Astrocyte (in vitro differentiated cells and primary cell): ENCODE results near the gene DMKN. TPM values are rescaled to one million over a fixed set of nuclear protein-coding genes. Genes with fewer than 3 reads are reported as not detected.

ENCODE experiments used
- DNase-seq: peaks from one replicate; pipeline ENCODE4 v3.0.0-alpha.2; 2010; ENCODE audit warnings: low read depth
- FAIRE-seq: peaks from 2 replicates; lab custom pipeline; 2011; peaks lifted over from hg19 to GRCh38; lab: Jason Lieb, UNC
- H2AFZ ChIP-seq: 2 replicates; pipeline ENCODE4 v1.6.0; 2012; ENCODE audit warnings: low read depth, low read length, inconsistent platforms
- H3K27ac ChIP-seq: 2 replicates; pipeline ENCODE4 v1.5.1; 2011; ENCODE audit warnings: low read depth, low read length, inconsistent platforms
- H3K27me3 ChIP-seq: 2 replicates; pipeline ENCODE4 v1.6.0; 2011; ENCODE audit warnings: low read length, inconsistent platforms; ENCODE audit not compliant: insufficient read depth
- H3K36me3 ChIP-seq: 2 replicates; pipeline ENCODE4 v1.5.1; 2011; ENCODE audit warnings: low read length, inconsistent platforms; ENCODE audit not compliant: insufficient read depth
- H3K4me1 ChIP-seq: 2 replicates; pipeline ENCODE4 v1.5.1; 2011; ENCODE audit warnings: low read length, inconsistent platforms; ENCODE audit not compliant: insufficient read depth
- H3K4me2 ChIP-seq: 2 replicates; pipeline ENCODE4 v1.6.0; 2012; ENCODE audit warnings: low read length, inconsistent platforms
- H3K4me3 ChIP-seq: 2 replicates; pipeline ENCODE4 v1.5.1; 2011; ENCODE audit warnings: low read depth, mild to moderate bottlenecking, low read length, inconsistent platforms; ENCODE audit not compliant: insufficient read depth
- H3K79me2 ChIP-seq: 2 replicates; pipeline ENCODE4 v1.6.0; 2012; ENCODE audit warnings: mild to moderate bottlenecking, low read length, inconsistent platforms; ENCODE audit not compliant: insufficient read depth
- H3K9ac ChIP-seq: 2 replicates; pipeline ENCODE4 v1.6.0; 2012; ENCODE audit warnings: mild to moderate bottlenecking, low read length, inconsistent platforms
- H3K9me3 ChIP-seq: 2 replicates; pipeline ENCODE4 v1.5.1; 2012; ENCODE audit warnings: low read depth, mild to moderate bottlenecking, low read length, inconsistent platforms; ENCODE audit not compliant: insufficient read depth
- H4K20me1 ChIP-seq: 2 replicates; pipeline ENCODE4 v1.6.0; 2012; ENCODE audit warnings: low read length, inconsistent platforms; ENCODE audit not compliant: insufficient read depth
- H3K27ac Mint-ChIP-seq: one replicate; pipeline ENCODE4 v1.8.0; 2021; ENCODE audit warnings: mild to moderate bottlenecking, mixed read lengths; ENCODE audit not compliant: unreplicated experiment
- H3K27me3 Mint-ChIP-seq: one replicate; pipeline ENCODE4 v1.8.0; 2021; ENCODE audit warnings: low read depth, mixed read lengths; ENCODE audit not compliant: unreplicated experiment
- H3K36me3 Mint-ChIP-seq: one replicate; pipeline ENCODE4 v1.8.0; 2021; ENCODE audit warnings: low read depth, mixed read lengths; ENCODE audit not compliant: unreplicated experiment
- H3K4me1 Mint-ChIP-seq: one replicate; pipeline ENCODE4 v1.8.0; 2021; ENCODE audit warnings: low read depth, mixed read lengths; ENCODE audit not compliant: unreplicated experiment
- H3K4me3 Mint-ChIP-seq: one replicate; pipeline ENCODE4 v1.8.0; 2021; ENCODE audit warnings: mild to moderate bottlenecking, moderate library complexity, mixed read lengths; ENCODE audit not compliant: unreplicated experiment
- H3K9me3 Mint-ChIP-seq: one replicate; pipeline ENCODE4 v1.8.0; 2021; ENCODE audit warnings: mild to moderate bottlenecking, mixed read lengths; ENCODE audit not compliant: unreplicated experiment
- CTCF ChIP-seq: IDR thresholded peaks from 2 replicates; pipeline ENCODE4 v1.5.1; 2011; ENCODE audit warnings: low read depth, mild to moderate bottlenecking, inconsistent platforms, low read length, moderate library complexity; ENCODE audit not compliant: insufficient read depth
- EZH2 ChIP-seq: IDR thresholded peaks from 2 replicates; pipeline ENCODE4 v1.6.1; 2012; ENCODE audit warnings: mild to moderate bottlenecking, low read length, inconsistent platforms; ENCODE audit not compliant: insufficient read depth
- total RNA-seq: library from RNA; stranded (reverse); gene quantifications from 2 replicates; pipeline ENCODE4 v1.2.1, GENCODE V29; 2021

Gene DMKN
- total RNA-seq, 1 donor from 2014 or later: 56.9 TPM

DNA sequence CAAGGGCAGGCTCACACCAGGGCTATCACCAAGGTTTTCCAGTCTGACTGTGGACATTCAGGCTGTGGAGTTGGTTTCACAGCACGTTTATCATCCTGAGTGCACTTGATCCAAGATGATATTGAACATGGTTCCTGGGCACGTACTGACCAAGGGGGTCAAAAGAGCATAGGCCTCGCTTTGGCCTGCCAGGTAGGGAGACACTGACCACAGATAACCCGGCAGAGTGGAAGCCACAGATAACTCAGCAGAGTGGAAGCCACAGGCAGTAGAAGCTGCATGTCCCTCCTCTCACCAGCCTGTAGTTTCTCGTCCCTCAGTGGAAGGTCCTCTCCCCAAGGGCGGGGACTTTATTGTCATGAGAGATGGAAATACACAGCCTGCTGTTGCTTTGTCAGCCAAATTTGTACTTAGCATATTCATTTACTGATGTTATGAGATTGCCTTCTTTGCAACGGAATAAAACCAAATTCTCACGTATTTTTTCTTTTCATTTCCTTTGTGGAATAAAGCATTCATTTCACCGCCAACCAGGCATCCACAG lies 14.4 kb downstream of the DMKN start:
- H3K4me1 Mint-ChIP-seq: peaks cover 4% of the 10 kb centered on the region
- Histone ChIP-seq H3K9me3 (no peaks in the 10 kb centered on the region), H4K20me1 (no peaks in the 10 kb centered on the region), H3K27ac (no peak overlapping the region), H3K36me3 (no peaks in the 10 kb centered on the region), H3K4me1 (no peaks in the 10 kb centered on the region), H3K27me3 (no peaks in the 10 kb centered on the region), H3K4me3 (no peak overlapping the region), H2AFZ (no peak overlapping the region), H3K9ac (no peak overlapping the region), H3K79me2 (no peaks in the 10 kb centered on the region), H3K4me2 (no peak overlapping the region)
- H3K9me3 Mint-ChIP-seq: no peaks in the 10 kb centered on the region
- H3K27me3 Mint-ChIP-seq: peaks cover 8% of the 10 kb centered on the region
- H3K36me3 Mint-ChIP-seq: peaks cover 15% of the 10 kb centered on the region
- DNase-seq (no peak), FAIRE-seq (no peak)
- no peak overlapping the region for H3K27ac Mint-ChIP-seq
- no peak overlapping the region for H3K4me3 Mint-ChIP-seq
- no peak for TF ChIP-seq EZH2
- no peak for TF ChIP-seq CTCF

DNA sequence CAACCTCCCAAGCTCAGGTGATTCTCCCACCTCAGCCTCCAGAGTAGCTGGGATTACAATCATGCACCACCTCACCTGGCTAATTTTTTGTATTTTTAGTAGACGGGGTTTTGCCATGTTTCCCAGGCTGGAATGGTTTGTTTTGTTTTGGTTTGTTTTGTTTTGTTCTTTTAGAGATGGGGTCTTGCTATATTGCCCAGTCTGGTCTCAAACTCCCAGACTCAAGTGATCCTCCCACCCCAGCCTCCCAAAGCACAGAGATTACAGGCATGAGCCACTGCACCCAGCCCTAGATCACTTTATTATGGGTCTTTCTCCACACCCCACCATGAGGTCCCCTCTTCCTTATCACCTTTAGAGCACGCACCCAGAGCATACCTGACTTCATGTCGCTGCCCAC lies 15.2 kb downstream of the DMKN start:
- DNase-seq: no peak
- Histone ChIP-seq H3K4me3 (no peak overlapping the region), H3K9ac (no peak overlapping the region), H4K20me1 (no peaks in the 10 kb centered on the region), H3K27ac (no peak overlapping the region), H3K4me2 (no peak overlapping the region), H3K36me3 (no peaks in the 10 kb centered on the region), H3K27me3 (no peaks in the 10 kb centered on the region), H2AFZ (no peak overlapping the region), H3K79me2 (no peaks in the 10 kb centered on the region), H3K4me1 (no peaks in the 10 kb centered on the region), H3K9me3 (no peaks in the 10 kb centered on the region)
- Mint-ChIP-seq H3K27ac (no peak overlapping the region), H3K36me3 (peaks cover 15% of the 10 kb centered on the region), H3K4me3 (no peak overlapping the region), H3K27me3 (peaks cover 16% of the 10 kb centered on the region), H3K9me3 (no peaks in the 10 kb centered on the region), H3K4me1 (peaks cover 4% of the 10 kb centered on the region)
- no peak for FAIRE-seq
- TF ChIP-seq CTCF (no peak), EZH2 (no peak)

GRCh38 chr19:35497406-35497805 lies 16.0 kb downstream of the DMKN start:
- no peaks in the 10 kb centered on the region for H3K27me3 ChIP-seq
- H3K27ac Mint-ChIP-seq: no peak overlapping the region
- H3K9me3 ChIP-seq: no peaks in the 10 kb centered on the region
- no peak overlapping the region for H3K9ac ChIP-seq
- no peak overlapping the region for H3K4me2 ChIP-seq
- no peak overlapping the region for H2AFZ ChIP-seq
- no peak for FAIRE-seq
- no peaks in the 10 kb centered on the region for H3K9me3 Mint-ChIP-seq
- H3K27me3 Mint-ChIP-seq: peaks cover 22% of the 10 kb centered on the region
- peaks cover 13% of the 10 kb centered on the region for H3K36me3 Mint-ChIP-seq
- H3K4me1 ChIP-seq: no peaks in the 10 kb centered on the region
- no peak overlapping the region for H3K27ac ChIP-seq
- H3K4me1 Mint-ChIP-seq: peaks cover 4% of the 10 kb centered on the region
- no peaks in the 10 kb centered on the region for H3K79me2 ChIP-seq
- no peaks in the 10 kb centered on the region for H3K36me3 ChIP-seq
- no peak overlapping the region for H3K4me3 ChIP-seq
- no peaks in the 10 kb centered on the region for H4K20me1 ChIP-seq
- DNase-seq: no peak
- TF ChIP-seq CTCF (no peak), EZH2 (no peak)
- H3K4me3 Mint-ChIP-seq: no peak overlapping the region
